Activated B cell treated with CpG ODN at 0.5 μM for 24 hours (primary cell): ENCODE measurements around the gene KAT6B. TPM values are rescaled to one million over a fixed set of nuclear protein-coding genes. Genes with fewer than 3 reads are reported as not detected.

Experiments used
- ATAC-seq: fragments of 200-7000 bp; cut with Tn5 transposase; one replicate; pipeline ENCODE4 v1.10.0; 2021; ENCODE audit warnings: low read depth, mild to moderate bottlenecking, moderate library complexity
- CTCF ChIA-PET: fragments of 350-600 bp; sonication (Branson Sonifier 250); formaldehyde crosslinking; loops from one replicate; lab custom pipeline; 2021; ENCODE audit warnings: antibody characterized with exemption; lab: Charles Lee
- POLR2A ChIA-PET: fragments of 350-600 bp; sonication (Branson Sonifier 250); formaldehyde crosslinking; loops from one replicate; lab custom pipeline; 2021; ENCODE audit warnings: antibody characterized with exemption; lab: Charles Lee
- DNase-seq: peaks from one replicate; pipeline ENCODE4 v3.0.0; 2022
- H3K27ac Mint-ChIP-seq: one replicate; pipeline ENCODE4 v1.8.0; 2020; ENCODE audit warnings: mixed read lengths
- H3K27me3 Mint-ChIP-seq: one replicate; pipeline ENCODE4 v1.8.0; 2021; ENCODE audit warnings: mixed read lengths
- H3K36me3 Mint-ChIP-seq: one replicate; pipeline ENCODE4 v1.8.0; 2021; ENCODE audit warnings: low read depth, mixed read lengths
- H3K4me1 Mint-ChIP-seq: one replicate; pipeline ENCODE4 v1.8.0; 2021; ENCODE audit warnings: mixed read lengths
- H3K4me3 Mint-ChIP-seq: one replicate; pipeline ENCODE4 v1.8.0; 2020; ENCODE audit warnings: mild to moderate bottlenecking, mixed read lengths
- H3K9me3 Mint-ChIP-seq: one replicate; pipeline ENCODE4 v1.8.0; 2020; ENCODE audit warnings: mixed read lengths
- intact Hi-C: fragments of 100-400 bp; cut with micrococcal nuclease; formaldehyde crosslinking; loops from one replicate; pipeline ENCODE4 v1.15.1; 2024
- total RNA-seq: library from RNA; stranded (reverse); gene quantifications from 2 replicates; pipeline ENCODE4 v1.2.3, GENCODE V29; 2022
- TF ChIP-seq, protein P1 (sequence below): fragments of 200-600 bp; IDR thresholded peaks from one replicate; pipeline ENCODE4 v1.8.0; 2022; ENCODE audit warnings: antibody characterized with exemption, mild to moderate bottlenecking

Gene KAT6B
- total RNA-seq, 1 donor from 2014 or later, result 45.2 TPM

DNA sequence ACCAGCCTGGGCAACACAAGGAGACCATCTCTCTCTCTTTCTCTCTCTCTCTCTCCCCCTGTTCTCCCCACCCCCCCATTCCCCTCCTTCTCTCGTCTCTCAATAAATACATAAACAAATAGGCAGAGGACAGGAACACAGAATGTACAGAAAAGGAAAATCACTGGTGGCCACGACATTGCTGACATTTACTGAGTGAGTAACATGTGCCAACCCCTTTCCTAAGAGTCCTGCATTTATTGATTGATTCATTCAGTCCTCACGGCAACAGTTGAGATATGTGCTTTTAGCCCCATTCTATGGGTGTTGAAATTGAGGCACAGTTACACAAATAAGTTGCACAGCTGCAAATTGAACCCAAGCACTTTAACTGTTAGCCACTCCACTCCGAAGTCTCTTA lies 170.8 kb downstream of the KAT6B start:
- intact Hi-C loops, result no loop called here
- POLR2A ChIA-PET, result interaction anchor here (1.3 kb wide), 1 partner anchor 20 kb away, joined by 4 read pairs; no protein-coding TSS in a partner anchor
- peaks cover 42% of the 10 kb centered on the region for H3K36me3 Mint-ChIP-seq
- H3K4me1 Mint-ChIP-seq, result peaks cover 31% of the 10 kb centered on the region
- no peaks in the 10 kb centered on the region for H3K9me3 Mint-ChIP-seq
- no peak overlapping the region for H3K4me3 Mint-ChIP-seq
- no peak overlapping the region for H3K27ac Mint-ChIP-seq
- no peak for ATAC-seq
- TF ChIP-seq, protein P1, sequence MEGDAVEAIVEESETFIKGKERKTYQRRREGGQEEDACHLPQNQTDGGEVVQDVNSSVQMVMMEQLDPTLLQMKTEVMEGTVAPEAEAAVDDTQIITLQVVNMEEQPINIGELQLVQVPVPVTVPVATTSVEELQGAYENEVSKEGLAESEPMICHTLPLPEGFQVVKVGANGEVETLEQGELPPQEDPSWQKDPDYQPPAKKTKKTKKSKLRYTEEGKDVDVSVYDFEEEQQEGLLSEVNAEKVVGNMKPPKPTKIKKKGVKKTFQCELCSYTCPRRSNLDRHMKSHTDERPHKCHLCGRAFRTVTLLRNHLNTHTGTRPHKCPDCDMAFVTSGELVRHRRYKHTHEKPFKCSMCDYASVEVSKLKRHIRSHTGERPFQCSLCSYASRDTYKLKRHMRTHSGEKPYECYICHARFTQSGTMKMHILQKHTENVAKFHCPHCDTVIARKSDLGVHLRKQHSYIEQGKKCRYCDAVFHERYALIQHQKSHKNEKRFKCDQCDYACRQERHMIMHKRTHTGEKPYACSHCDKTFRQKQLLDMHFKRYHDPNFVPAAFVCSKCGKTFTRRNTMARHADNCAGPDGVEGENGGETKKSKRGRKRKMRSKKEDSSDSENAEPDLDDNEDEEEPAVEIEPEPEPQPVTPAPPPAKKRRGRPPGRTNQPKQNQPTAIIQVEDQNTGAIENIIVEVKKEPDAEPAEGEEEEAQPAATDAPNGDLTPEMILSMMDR, result no peak
- CTCF ChIA-PET, result no interaction called here
- no peak for DNase-seq
- H3K27me3 Mint-ChIP-seq, result no peaks in the 10 kb centered on the region

DNA sequence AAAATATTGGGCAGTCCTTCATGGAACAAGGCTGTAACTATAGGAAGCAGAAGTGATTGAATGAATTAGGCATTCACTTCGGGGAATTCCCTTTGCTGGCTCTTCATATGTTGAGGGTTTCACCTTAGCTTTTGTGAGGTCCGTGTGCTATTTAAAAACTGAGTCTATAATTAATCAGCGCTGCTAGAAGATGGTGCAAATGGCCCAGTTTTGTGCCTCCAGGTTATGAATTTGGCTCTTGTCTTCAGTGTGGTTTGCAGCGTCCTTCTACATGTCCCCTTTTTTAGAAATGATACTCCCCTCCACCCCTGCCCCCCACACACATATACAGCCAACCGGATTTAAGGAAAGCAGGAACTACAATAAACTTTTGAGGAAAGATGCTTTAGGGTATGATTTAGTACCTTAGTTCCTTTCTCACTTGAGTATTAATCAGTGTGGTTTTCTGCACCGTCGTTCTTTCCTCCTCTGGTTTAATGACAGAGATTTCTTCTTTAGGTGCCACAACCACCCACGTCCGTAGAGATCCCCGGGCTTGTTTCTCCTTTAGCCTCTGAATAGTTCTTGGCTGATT lies 174.4 kb downstream of the KAT6B start:
- POLR2A ChIA-PET, result interaction anchor here (0.7 to 2.2 kb wide), 8 partner anchors 12 to 174 kb away, joined by 3 to 13 read pairs (median 3); no protein-coding TSS in a partner anchor
- DNase-seq (no peak), ATAC-seq (peak; percentile 85)
- TF ChIP-seq, protein P1, result no peak
- H3K4me3 Mint-ChIP-seq, result peak overlapping the region; percentile 76
- CTCF ChIA-PET, result interaction anchor here (0.7 to 1.4 kb wide), 3 partner anchors 20 to 109 kb away, joined by 3 to 4 read pairs (median 3); no protein-coding TSS in a partner anchor
- H3K9me3 Mint-ChIP-seq, result no peaks in the 10 kb centered on the region
- H3K4me1 Mint-ChIP-seq, result peaks cover 32% of the 10 kb centered on the region
- H3K36me3 Mint-ChIP-seq, result peaks cover 26% of the 10 kb centered on the region
- intact Hi-C loops, result loop anchor here (1.0 to 5.0 kb wide), 3 partner anchors 10 to 34 kb away; no protein-coding TSS in a partner anchor
- H3K27ac Mint-ChIP-seq, result peak overlapping the region; percentile 93
- H3K27me3 Mint-ChIP-seq, result no peaks in the 10 kb centered on the region

DNA sequence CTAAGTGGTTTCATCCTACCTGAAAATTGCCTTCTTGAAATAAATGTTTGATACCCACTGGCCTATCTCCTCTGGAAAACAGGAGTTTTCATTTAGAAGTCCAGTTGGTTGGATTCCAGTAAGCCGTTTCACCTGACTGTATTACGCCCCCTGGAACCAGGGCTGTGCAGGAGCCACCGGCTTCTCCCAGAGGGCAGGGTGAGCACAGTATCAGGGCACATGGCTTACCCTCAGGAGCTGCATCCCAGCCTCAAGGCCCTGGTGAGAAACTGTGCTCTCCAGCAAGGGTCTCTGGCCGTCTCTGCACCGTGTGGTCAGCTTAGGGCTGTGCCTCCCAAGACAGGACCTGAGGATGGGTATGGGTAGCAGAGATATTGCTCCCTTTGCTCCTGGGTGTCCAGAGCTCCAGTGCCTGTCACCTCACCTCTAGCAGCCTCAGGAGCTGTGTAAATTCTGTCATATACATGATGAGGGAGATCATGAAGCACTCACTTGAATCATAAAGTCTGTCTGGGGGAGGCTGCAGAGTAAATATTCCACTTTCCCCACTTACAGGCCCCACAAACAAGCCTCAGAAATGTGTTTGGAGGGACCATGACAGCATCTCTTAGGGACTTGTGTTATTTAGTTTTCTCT lies 175.4 kb downstream of the KAT6B start:
- H3K27me3 Mint-ChIP-seq, result no peaks in the 10 kb centered on the region
- H3K4me1 Mint-ChIP-seq, result peaks cover 32% of the 10 kb centered on the region
- TF ChIP-seq, protein P1, result no peak
- CTCF ChIA-PET, result interaction anchor here (0.7 to 1.8 kb wide), 4 partner anchors 18 to 108 kb away, joined by 3 to 6 read pairs (median 4); no protein-coding TSS in a partner anchor
- no peak for DNase-seq
- H3K4me3 Mint-ChIP-seq, result no peak overlapping the region
- intact Hi-C loops, result loop anchor here (1.0 to 5.0 kb wide), 2 partner anchors 24 to 35 kb away; no protein-coding TSS in a partner anchor
- POLR2A ChIA-PET, result interaction anchor here (1.0 to 2.2 kb wide), 4 partner anchors 11 to 148 kb away, joined by 3 to 13 read pairs (median 3); no protein-coding TSS in a partner anchor
- H3K9me3 Mint-ChIP-seq, result no peaks in the 10 kb centered on the region
- H3K36me3 Mint-ChIP-seq, result peaks cover 22% of the 10 kb centered on the region
- peak overlapping the region; percentile 30 for H3K27ac Mint-ChIP-seq
- no peak for ATAC-seq

DNA sequence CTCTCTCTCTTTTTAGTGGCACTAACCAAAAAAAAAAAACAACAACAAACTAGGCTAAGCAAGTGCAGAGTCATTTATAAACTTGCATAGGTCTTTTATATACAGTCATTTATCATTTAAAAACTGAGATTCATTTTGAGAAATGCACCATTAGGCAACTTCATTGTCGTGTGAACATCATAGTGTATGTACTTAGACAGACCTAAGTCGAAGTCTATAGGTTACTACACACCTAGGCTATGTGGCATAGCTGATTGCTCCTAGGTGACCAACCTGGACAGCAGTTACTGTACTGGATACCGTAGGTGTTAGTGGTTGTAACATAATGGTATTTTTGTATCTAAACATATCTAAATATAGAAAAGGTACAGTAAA lies 175.9 kb downstream of the KAT6B start:
- DNase-seq (no peak), ATAC-seq (no peak)
- intact Hi-C loops, result loop anchor here (5.0 kb wide), 1 partner anchor 35 kb away; no protein-coding TSS in a partner anchor
- Mint-ChIP-seq H3K27ac (no peak overlapping the region), H3K4me3 (no peak overlapping the region), H3K4me1 (peaks cover 37% of the 10 kb centered on the region), H3K9me3 (no peaks in the 10 kb centered on the region), H3K27me3 (no peaks in the 10 kb centered on the region), H3K36me3 (peaks cover 24% of the 10 kb centered on the region)
- ChIA-PET POLR2A (no interaction called here), CTCF (interaction anchor here (1.4 to 1.8 kb wide), 2 partner anchors 18 to 19 kb away, joined by 3 to 6 read pairs; no protein-coding TSS in a partner anchor)
- TF ChIP-seq, protein P1, result no peak
